ENCODE measurements around the gene MED12L.

DNA sequence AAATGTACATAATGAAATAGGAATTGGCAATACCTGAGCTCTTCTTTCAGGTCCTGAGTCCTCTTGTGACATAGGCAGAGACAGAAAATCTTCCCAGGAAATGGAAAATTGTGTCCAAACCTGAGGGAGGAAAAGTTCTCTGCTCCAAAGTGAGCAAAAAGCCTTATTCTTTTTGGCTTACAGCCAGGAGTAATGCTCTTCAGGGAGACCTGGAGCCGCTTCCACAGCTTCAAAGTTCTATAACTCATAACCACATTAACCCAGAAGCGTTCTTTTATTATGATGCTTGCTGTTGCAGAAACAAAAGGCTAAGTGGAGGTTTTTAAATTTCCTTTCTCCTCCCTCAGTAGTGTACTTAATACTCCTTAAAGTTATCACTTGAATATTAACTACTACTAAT, 374.8 kb downstream of the MED12L start:
- TF ChIP-seq POLR2AphosphoS5 (IDR thresholded peaks at IDR 0.05; ENCODE audit: borderline replicate concordance, low read depth, low read length) (no peak), EZH2 (IDR thresholded peaks at IDR 0.05) (no peak)

Data from SK-N-MC (cell line).